GM18505 (cell line): ENCODE results near the gene FOLR3.
A peak's percentile ranks its signal among the peaks of the same experiment; 100 is the strongest.
"Not testable (repeated sequence)": the region's sequence is repeated elsewhere in the genome, so short reads cannot be mapped to it uniquely, and the experiment has no call there.

ENCODE experiments used
- ATAC-seq: cut with Tn5 transposase; IDR thresholded peaks from one replicate; pipeline ENCODE4 v1.9.1; 2021; ENCODE audit not compliant: unreplicated experiment
- POLR2A ChIP-seq: IDR thresholded peaks from 4 replicates; pipeline ENCODE4 v1.6.1; 2011; ENCODE audit warnings: borderline replicate concordance; ENCODE audit not compliant: insufficient read depth, insufficient read length; ENCODE audit errors: extremely low read depth

FOLR3 gene

GRCh38 chr11:72135473-72135872, at the start of gene FOLR3:
FOLR3 (plus strand) TSS chr11:72135725; CDS start chr11:72135953, 228 bp downstream.
- ATAC-seq, result not testable (repeated sequence)

- no peak for TF ChIP-seq POLR2A
- no peak for ATAC-seq
Observed at GRCh38 chr11:72088076-72088808, 47.3 kb upstream of the FOLR3 start.

- no peak for ATAC-seq
- no peak for TF ChIP-seq POLR2A
Observed at GRCh38 chr11:72091292-72091691, 44.2 kb upstream of the FOLR3 start.

GRCh38 chr11:72098741-72099140, 36.8 kb upstream of the FOLR3 start:
- no peak for ATAC-seq
- no peak for TF ChIP-seq POLR2A

GRCh38 chr11:72100009-72100408, 35.5 kb upstream of the FOLR3 start:
- TF ChIP-seq POLR2A, result no peak
- ATAC-seq, result no peak

GRCh38 chr11:72100462-72100861, 35.1 kb upstream of the FOLR3 start:
- no peak for ATAC-seq
- TF ChIP-seq POLR2A, result no peak

GRCh38 chr11:72102162-72102561, 33.4 kb upstream of the FOLR3 start:
- no peak for TF ChIP-seq POLR2A
- ATAC-seq, result no peak

GRCh38 chr11:72102631-72102945, 32.9 kb upstream of the FOLR3 start:
- ATAC-seq, result no peak
- no peak for TF ChIP-seq POLR2A

- peak; percentile 93 for TF ChIP-seq POLR2A
- peak; percentile 85 for ATAC-seq
Observed at GRCh38 chr11:72102946-72103753, 32.4 kb upstream of the FOLR3 start, which contains the start of gene LAMTOR1. LAMTOR1 (minus strand) TSS chr11:72103297; CDS start chr11:72103224, 73 bp downstream.

GRCh38 chr11:72103754-72104167, 31.8 kb upstream of the FOLR3 start:
- no peak for ATAC-seq
- no peak for TF ChIP-seq POLR2A

- TF ChIP-seq POLR2A, result no peak
- no peak for ATAC-seq
Observed at GRCh38 chr11:72105888-72106287, 29.6 kb upstream of the FOLR3 start, which contains the start of gene TOMT. TOMT (plus strand) TSS chr11:72105924; CDS start chr11:72105952, 28 bp downstream.

GRCh38 chr11:72111300-72112142, 24.0 kb upstream of the FOLR3 start:
- ATAC-seq, result peak; percentile 6
- no peak for TF ChIP-seq POLR2A
